ENCODE data around the gene CSMD2. TPM values are rescaled to one million over a fixed set of nuclear protein-coding genes. Genes with fewer than 3 reads are reported as not detected.

The CSMD2 gene
- total and polyA plus RNA-seq, 2 of the 4 experiments (the other 2 are of a cell fraction), result under 0.01 to 0.36 TPM

DNA sequence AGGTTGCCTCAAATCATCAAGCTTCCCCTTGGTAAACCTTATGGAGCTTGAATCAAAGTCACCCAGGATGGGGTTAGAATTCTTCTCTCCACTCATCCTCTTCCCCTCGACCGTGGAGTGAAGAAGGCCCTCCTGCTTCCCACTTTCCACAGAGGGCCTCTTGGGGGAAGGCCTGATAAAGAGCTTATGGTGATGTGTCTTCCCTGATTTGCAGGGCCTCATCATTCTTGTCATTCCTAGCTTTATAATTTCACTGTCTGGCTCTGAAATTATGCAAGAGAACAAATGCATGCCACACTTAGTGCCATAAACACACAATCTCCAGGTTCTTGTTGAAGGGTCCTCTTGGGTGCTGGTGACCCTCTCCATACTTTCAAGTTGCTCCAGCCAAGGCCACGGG, 199.9 kb downstream of the CSMD2 start:
- no peaks in the 10 kb centered on the region for H3K36me3 ChIP-seq (ENCODE audit: control insufficient read depth, insufficient read depth, low read length)
- no peak overlapping the region for H3K23ac ChIP-seq (ENCODE audit: low read depth, low read length)
- no peak overlapping the region for H3K14ac ChIP-seq (replicated peaks; ENCODE audit: low read depth, low read length)
- H2BK20ac ChIP-seq (ENCODE audit: low read depth, low read length), result no peak overlapping the region
- no peak for DNase-seq
- intact Hi-C loops (cut with micrococcal nuclease) (no loop called here), dilution Hi-C loops (cut with HindIII; ENCODE audit: low sequenced_read_pairs, unreplicated experiment) (no loop called here), in situ Hi-C loops (cut with MboI; ENCODE audit: low sequenced_read_pairs) (no loop called here)
- CTCF ChIA-PET, result no interaction called here
- H2AFZ ChIP-seq (replicated peaks; ENCODE audit: low read length, poor library complexity), result no peak overlapping the region
- H3K18ac ChIP-seq (ENCODE audit: low read depth, low read length), result no peak overlapping the region
- H4K91ac ChIP-seq (ENCODE audit: insufficient read depth, low read depth, low read length), result no peak overlapping the region
- no peak overlapping the region for H3K56ac ChIP-seq (ENCODE audit: extremely low read depth, insufficient read depth, low read length)
- no peak overlapping the region for H2BK5ac ChIP-seq (ENCODE audit: low read depth, low read length, poor library complexity, severe bottlenecking)
- H3K4me3 ChIP-seq (ENCODE audit: insufficient read depth, low read depth, low read length), result no peak overlapping the region
- no peak overlapping the region for H2AK9ac ChIP-seq (replicated peaks; ENCODE audit: low read depth, low read length, poor library complexity)
- H3K4me1 ChIP-seq (ENCODE audit: control insufficient read depth, insufficient read depth, low read length), result no peaks in the 10 kb centered on the region
- BruUV-seq (replicated peaks), result no TSS peak
- H3K9me3 ChIP-seq (ENCODE audit: control insufficient read depth, insufficient read depth, low read length), result peaks cover 22% of the 10 kb centered on the region
- no peak overlapping the region for H3K4me2 ChIP-seq (ENCODE audit: low read depth, low read length)
- H3K4ac ChIP-seq (ENCODE audit: low read depth, low read length), result no peak overlapping the region
- no peak for TF ChIP-seq NFE2L2 (IDR thresholded peaks at IDR 0.05; ENCODE audit: low read depth, low read length)
- H3K27me3 ChIP-seq (ENCODE audit: control insufficient read depth, insufficient read depth, low read length), result no peaks in the 10 kb centered on the region
- no peak overlapping the region for H4K5ac ChIP-seq (ENCODE audit: low read depth, low read length)
- no peaks in the 10 kb centered on the region for H3K79me1 ChIP-seq (ENCODE audit: low read depth in 1 of 2, low read length in 2 of 2)
- no peak overlapping the region for H3K27ac ChIP-seq (ENCODE audit: insufficient read depth, low read length)
- no peak for ATAC-seq (ENCODE audit: low read depth)
- POLR2A ChIA-PET (ENCODE audit: unreplicated experiment), result no interaction called here
- no peak overlapping the region for H4K8ac ChIP-seq (ENCODE audit: low read depth in 2 of 2, low read length in 2 of 2)
- H2AK5ac ChIP-seq (ENCODE audit: low read depth, low read length), result no peak overlapping the region
- H2BK15ac ChIP-seq (ENCODE audit: low read depth, low read length), result no peak overlapping the region
- H2BK120ac ChIP-seq (ENCODE audit: low read depth, low read length), result no peak overlapping the region
- no peaks in the 10 kb centered on the region for H3K9me1 ChIP-seq (ENCODE audit: insufficient read depth, low read length)
- H3K9ac ChIP-seq (ENCODE audit: low read depth, low read length), result no peak overlapping the region
- WGBS, 2 experiments (ENCODE audit: extremely low coverage in 2 of 2, insufficient read length in 1 of 2), result no CpG with 5 or more reads among the region's 3 CpGs
- no peaks in the 10 kb centered on the region for H4K20me1 ChIP-seq (ENCODE audit: insufficient read depth, low read length)
